Measurements from ENCODE around the gene TIMM10B. TPM values are rescaled to one million over a fixed set of nuclear protein-coding genes. Genes with fewer than 3 reads are reported as not detected.

TIMM10B gene
- polyA plus RNA-seq, 1 donor from 2014 or later: 24.9 TPM

GRCh38 chr11:6468712-6469495 is 12.4 kb upstream of the TIMM10B start:
- Histone ChIP-seq H3K9ac (ENCODE audit: low read length) (no peak overlapping the region), H3K9me3 (ENCODE audit: low read length) (no peaks in the 10 kb centered on the region), H3K4me2 (ENCODE audit: low read length) (no peak overlapping the region), H3K27me3 (ENCODE audit: insufficient read depth, low read depth, low read length) (no peaks in the 10 kb centered on the region), H4K20me1 (ENCODE audit: insufficient read depth) (no peaks in the 10 kb centered on the region), H3K9me2 (ENCODE audit: insufficient read depth, low read length) (no peaks in the 10 kb centered on the region), H3K79me2 (replicated peaks; ENCODE audit: insufficient read depth, low read length) (peaks cover 8% of the 10 kb centered on the region), H3K27ac (ENCODE audit: low read length) (no peak overlapping the region), H3K36me3 (ENCODE audit: insufficient read depth, low read length) (no peaks in the 10 kb centered on the region), H2AFZ (ENCODE audit: low read depth, low read length) (no peak overlapping the region), H3K4me3 (ENCODE audit: low read length) (no peak overlapping the region), H3F3A (ENCODE audit: insufficient read depth, low read length, poor library complexity, severe bottlenecking) (no peaks in the 10 kb centered on the region)
- TF ChIP-seq MXI1 (conservative IDR thresholded peaks at IDR 0.05; ENCODE audit: poor library complexity, severe bottlenecking): no peak
- TF ChIP-seq RAD21 (conservative IDR thresholded peaks at IDR 0.05): no peak
- TF ChIP-seq CTCF (IDR thresholded peaks at IDR 0.05; ENCODE audit: poor library complexity, severe bottlenecking): no peak

- Histone ChIP-seq H3K4me3 (ENCODE audit: low read length) (no peak overlapping the region), H3K79me2 (replicated peaks; ENCODE audit: insufficient read depth, low read length) (peaks cover 8% of the 10 kb centered on the region)
These were observed 11.7 kb upstream of the TIMM10B start for GRCh38 chr11:6469599-6469998.

More at GRCh38 chr11:6469599-6469998, 11.7 kb upstream of the TIMM10B start:
- no peaks in the 10 kb centered on the region for H3K9me3 ChIP-seq (ENCODE audit: low read length)
- no peak overlapping the region for H2AFZ ChIP-seq (ENCODE audit: low read depth, low read length)
- no peaks in the 10 kb centered on the region for H4K20me1 ChIP-seq (ENCODE audit: insufficient read depth)
- H3K27me3 ChIP-seq (ENCODE audit: insufficient read depth, low read depth, low read length): no peaks in the 10 kb centered on the region
- H3K9ac ChIP-seq (ENCODE audit: low read length): no peak overlapping the region
- no peaks in the 10 kb centered on the region for H3K9me2 ChIP-seq (ENCODE audit: insufficient read depth, low read length)
- H3F3A ChIP-seq (ENCODE audit: insufficient read depth, low read length, poor library complexity, severe bottlenecking): no peaks in the 10 kb centered on the region
- H3K36me3 ChIP-seq (ENCODE audit: insufficient read depth, low read length): no peaks in the 10 kb centered on the region
- TF ChIP-seq CTCF (IDR thresholded peaks at IDR 0.05; ENCODE audit: poor library complexity, severe bottlenecking) (no peak), RAD21 (conservative IDR thresholded peaks at IDR 0.05) (no peak), SMC3 (conservative IDR thresholded peaks at IDR 0.05; ENCODE audit: poor library complexity) (no peak), POLR2AphosphoS5 (IDR thresholded peaks at IDR 0.05) (no peak), TAF1 (IDR thresholded peaks at IDR 0.05; ENCODE audit: low read depth) (no peak), REST (IDR thresholded peaks at IDR 0.05; ENCODE audit: borderline replicate concordance) (no peak), EZH2 (IDR thresholded peaks at IDR 0.05; ENCODE audit: borderline replicate concordance, insufficient read depth, low read length, poor library complexity, severe bottlenecking) (no peak), MXI1 (conservative IDR thresholded peaks at IDR 0.05; ENCODE audit: poor library complexity, severe bottlenecking) (no peak), EP300 (conservative IDR thresholded peaks at IDR 0.05; ENCODE audit: poor library complexity, severe bottlenecking) (no peak)
- H3K4me2 ChIP-seq (ENCODE audit: low read length): no peak overlapping the region
- H3K27ac ChIP-seq (ENCODE audit: low read length): no peak overlapping the region

All from neural cell (in vitro differentiated cells).